Keratinocyte (primary cell): Measurements from ENCODE around the gene TENM3. TPM values are rescaled to one million over a fixed set of nuclear protein-coding genes. Genes with fewer than 3 reads are reported as not detected.

Source experiments
- DNase-seq: peaks from one replicate; pipeline ENCODE4 v3.0.0-alpha.2; 2011; ENCODE audit warnings: low read depth, missing footprints, low spot score
- FAIRE-seq: peaks from 2 replicates; lab custom pipeline; 2011; peaks lifted over from hg19 to GRCh38; lab: Jason Lieb, UNC
- H2AFZ ChIP-seq: 2 replicates; pipeline ENCODE4 v1.6.0; 2012; ENCODE audit warnings: low read length, control low read depth, inconsistent platforms; ENCODE audit not compliant: control insufficient read depth
- H3K27ac ChIP-seq: 2 replicates; pipeline ENCODE4 v1.5.1; 2011; ENCODE audit warnings: low read length; ENCODE audit not compliant: control insufficient read depth, insufficient read depth
- H3K27me3 ChIP-seq: 3 replicates; pipeline ENCODE4 v1.6.0; 2011; ENCODE audit warnings: low read length; ENCODE audit not compliant: control insufficient read depth, insufficient read depth; ENCODE audit errors: extremely low read depth
- H3K36me3 ChIP-seq, 2 experiments: 2 replicates in 1 of 2; 3 replicates in 1 of 2; pipeline ENCODE4 v1.5.1; 2011; ENCODE audit warnings: low read length in 2 of 2, mild to moderate bottlenecking in 1 of 2; ENCODE audit not compliant: control insufficient read depth in 2 of 2, insufficient read depth in 2 of 2; ENCODE audit errors: extremely low read depth in 1 of 2
- H3K4me1 ChIP-seq: 3 replicates; pipeline ENCODE4 v1.5.1; 2011; ENCODE audit warnings: low read length; ENCODE audit not compliant: control insufficient read depth, insufficient read depth; ENCODE audit errors: extremely low read depth
- H3K4me2 ChIP-seq: 3 replicates; pipeline ENCODE4 v1.6.0; 2011; ENCODE audit warnings: low read depth, low read length; ENCODE audit not compliant: control insufficient read depth, insufficient read depth; ENCODE audit errors: extremely low read depth
- H3K4me3 ChIP-seq, 3 experiments: fragments of 200-600 bp in 1 of 3; sonication (generic) in 1 of 3; 2 replicates in 2 of 3; 3 replicates in 1 of 3; pipeline ENCODE4 v1.5.1; 2011 to 2016; ENCODE audit warnings: low read length in 3 of 3, mild to moderate bottlenecking in 3 of 3, control low read depth in 2 of 3, inconsistent platforms in 1 of 3, low read depth in 1 of 3, mixed read lengths in 1 of 3, mixed run types in 1 of 3, moderate library complexity in 1 of 3; ENCODE audit not compliant: control insufficient read depth in 2 of 3, insufficient read depth in 2 of 3; ENCODE audit errors: extremely low read depth in 1 of 3
- H3K79me2 ChIP-seq: 2 replicates; pipeline ENCODE4 v1.6.0; 2012; ENCODE audit warnings: low read length; ENCODE audit not compliant: control insufficient read depth, insufficient read depth
- H3K9ac ChIP-seq: 3 replicates; pipeline ENCODE4 v1.6.0; 2011; ENCODE audit warnings: low read length; ENCODE audit not compliant: control insufficient read depth, insufficient read depth; ENCODE audit errors: extremely low read depth
- H3K9me1 ChIP-seq: 3 replicates; pipeline ENCODE4 v1.6.0; 2011; ENCODE audit warnings: low read length; ENCODE audit not compliant: control insufficient read depth, insufficient read depth; ENCODE audit errors: extremely low read depth
- H3K9me3 ChIP-seq: 2 replicates; pipeline ENCODE4 v1.5.1; 2012; ENCODE audit warnings: low read depth, low read length; ENCODE audit not compliant: control insufficient read depth
- H4K20me1 ChIP-seq: 3 replicates; pipeline ENCODE4 v1.6.0; 2011; ENCODE audit warnings: low read length; ENCODE audit not compliant: control insufficient read depth, insufficient read depth; ENCODE audit errors: extremely low read depth
- EZH2 ChIP-seq: IDR thresholded peaks from one replicate; pipeline ENCODE4 v1.6.1; 2012; ENCODE audit warnings: inconsistent platforms, mild to moderate bottlenecking, low read length, moderate library complexity
- dilution Hi-C: fragments of 300-500 bp; cut with MboI; formaldehyde crosslinking; loops from one replicate; pipeline ENCODE4 v1.7.0; 2020; ENCODE audit warnings: low sequenced_read_pairs; ENCODE audit not compliant: extremely low pct_ligation_motif_present
- polyA plus RNA-seq, 5 experiments: library from polyadenylated mRNA; depleted of rRNA in 3 of 5; stranded (reverse) in 3 of 5; stranded (forward) in 1 of 5; unstranded in 1 of 5; fragments of >200 nt; gene quantifications; 1 replicate in 1 of 5; 2 replicates in 3 of 5; 3 replicates in 1 of 5; pipeline versions ENCODE4 v1.2.1 to v1.2.3, GENCODE V29; 2011 to 2012; ENCODE audit warnings: missing spikeins in 2 of 5, low read depth in 1 of 5, low replicate concordance in 1 of 5
- TF ChIP-seq, protein P1 (sequence below), 3 experiments: IDR thresholded peaks in 1 of 3; conservative IDR thresholded peaks in 1 of 3; optimal IDR thresholded peaks in 1 of 3; 2 replicates in 2 of 3; 3 replicates in 1 of 3; pipeline versions ENCODE3 to v1.5.1; 2011; ENCODE audit warnings: low read length in 3 of 3, mild to moderate bottlenecking in 3 of 3, moderate library complexity in 2 of 3, control low read depth in 1 of 3, inconsistent platforms in 1 of 3; ENCODE audit not compliant: insufficient read depth in 2 of 3; ENCODE audit errors: extremely low read depth in 1 of 3

TENM3 gene
- polyA plus RNA-seq, 1 donor (not counting 4 experiments of a cell fraction or from before 2014, with no cell fraction given) = 17.0 TPM

GRCh38 chr4:182225257-182225852, 17.8 kb upstream of the TENM3 start:
- no peaks in the 10 kb centered on the region for H3K4me1 ChIP-seq
- no peaks in the 10 kb centered on the region for H3K27me3 ChIP-seq
- peak; percentile 57 for FAIRE-seq
- no peak overlapping the region for H3K4me2 ChIP-seq
- H3K4me3 ChIP-seq = no peak overlapping the region
- H3K36me3 ChIP-seq = peaks cover 3% of the 10 kb centered on the region in 2 experiments
- dilution Hi-C loops = no loop called here
- H3K79me2 ChIP-seq = no peaks in the 10 kb centered on the region
- H3K9ac ChIP-seq = no peak overlapping the region
- no peak overlapping the region for H3K27ac ChIP-seq
- H3K9me3 ChIP-seq = no peaks in the 10 kb centered on the region
- no peaks in the 10 kb centered on the region for H4K20me1 ChIP-seq
- H2AFZ ChIP-seq = no peak overlapping the region
- no peak for DNase-seq
- H3K9me1 ChIP-seq = no peaks in the 10 kb centered on the region
- TF ChIP-seq EZH2 = no peak
- TF ChIP-seq, protein P1, sequence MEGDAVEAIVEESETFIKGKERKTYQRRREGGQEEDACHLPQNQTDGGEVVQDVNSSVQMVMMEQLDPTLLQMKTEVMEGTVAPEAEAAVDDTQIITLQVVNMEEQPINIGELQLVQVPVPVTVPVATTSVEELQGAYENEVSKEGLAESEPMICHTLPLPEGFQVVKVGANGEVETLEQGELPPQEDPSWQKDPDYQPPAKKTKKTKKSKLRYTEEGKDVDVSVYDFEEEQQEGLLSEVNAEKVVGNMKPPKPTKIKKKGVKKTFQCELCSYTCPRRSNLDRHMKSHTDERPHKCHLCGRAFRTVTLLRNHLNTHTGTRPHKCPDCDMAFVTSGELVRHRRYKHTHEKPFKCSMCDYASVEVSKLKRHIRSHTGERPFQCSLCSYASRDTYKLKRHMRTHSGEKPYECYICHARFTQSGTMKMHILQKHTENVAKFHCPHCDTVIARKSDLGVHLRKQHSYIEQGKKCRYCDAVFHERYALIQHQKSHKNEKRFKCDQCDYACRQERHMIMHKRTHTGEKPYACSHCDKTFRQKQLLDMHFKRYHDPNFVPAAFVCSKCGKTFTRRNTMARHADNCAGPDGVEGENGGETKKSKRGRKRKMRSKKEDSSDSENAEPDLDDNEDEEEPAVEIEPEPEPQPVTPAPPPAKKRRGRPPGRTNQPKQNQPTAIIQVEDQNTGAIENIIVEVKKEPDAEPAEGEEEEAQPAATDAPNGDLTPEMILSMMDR (optimal IDR thresholded peaks at IDR 0.05 in 1 of 3, IDR thresholded peaks at IDR 0.05 in 1 of 3, conservative IDR thresholded peaks at IDR 0.05 in 1 of 3; ENCODE audit: extremely low read depth in 1 of 3, insufficient read depth in 2 of 3, low read length in 3 of 3) = no peak

GRCh38 chr4:182227611-182228010, 15.6 kb upstream of the TENM3 start:
- no peaks in the 10 kb centered on the region for H4K20me1 ChIP-seq
- H3K9me1 ChIP-seq = no peaks in the 10 kb centered on the region
- dilution Hi-C loops = no loop called here
- DNase-seq = no peak
- no peak overlapping the region for H3K27ac ChIP-seq
- H2AFZ ChIP-seq = no peak overlapping the region
- peaks cover 3 to 4% of the 10 kb centered on the region in 2 experiments for H3K36me3 ChIP-seq
- H3K4me3 ChIP-seq = no peak overlapping the region
- no peak for FAIRE-seq
- H3K9me3 ChIP-seq = no peaks in the 10 kb centered on the region
- no peak overlapping the region for H3K4me2 ChIP-seq
- no peak for TF ChIP-seq EZH2
- TF ChIP-seq, protein P1 (optimal IDR thresholded peaks at IDR 0.05 in 1 of 3, IDR thresholded peaks at IDR 0.05 in 1 of 3, conservative IDR thresholded peaks at IDR 0.05 in 1 of 3; ENCODE audit: extremely low read depth in 1 of 3, insufficient read depth in 2 of 3, low read length in 3 of 3) = no peak
- no peaks in the 10 kb centered on the region for H3K27me3 ChIP-seq
- peaks cover 9% of the 10 kb centered on the region for H3K4me1 ChIP-seq
- no peak overlapping the region for H3K9ac ChIP-seq
- no peaks in the 10 kb centered on the region for H3K79me2 ChIP-seq
